ENCODE results near the gene ADAMTSL1.

Gene ADAMTSL1

GRCh38 chr9:18606281-18606680, 132.3 kb downstream of the ADAMTSL1 start:
- no peak for DNase-seq (ENCODE audit: low spot score)
- Histone ChIP-seq H3K4me3 (no peak overlapping the region), H3K27ac (peak overlapping the region; percentile 36 to 41)

GRCh38 chr9:18606846-18607245, 132.9 kb downstream of the ADAMTSL1 start:
- no peak for DNase-seq (ENCODE audit: low spot score)
- Histone ChIP-seq H3K27ac (peak overlapping the region; percentile 36 to 41), H3K4me3 (no peak overlapping the region)
- TF ChIP-seq CTCF (IDR thresholded peaks at IDR 0.05), result no peak

More at GRCh38 chr9:18606281-18606680, 132.3 kb downstream of the ADAMTSL1 start:
- TF ChIP-seq CTCF (IDR thresholded peaks at IDR 0.05), result no peak

GRCh38 chr9:18608371-18608770, 134.4 kb downstream of the ADAMTSL1 start:
- H3K4me3 ChIP-seq, result no peak overlapping the region
- DNase-seq (ENCODE audit: low spot score), result no peak
- H3K27ac ChIP-seq, result no peak overlapping the region
- TF ChIP-seq CTCF (IDR thresholded peaks at IDR 0.05), result no peak

- H3K4me3 ChIP-seq, result no peak overlapping the region
Observed at GRCh38 chr9:18610956-18611355, 137.0 kb downstream of the ADAMTSL1 start.

GRCh38 chr9:18611971-18612370, 138.0 kb downstream of the ADAMTSL1 start:
- DNase-seq (ENCODE audit: low spot score), result no peak
- Histone ChIP-seq H3K4me3 (no peak overlapping the region), H3K27ac (no peak overlapping the region)
- TF ChIP-seq CTCF (IDR thresholded peaks at IDR 0.05), result no peak

More at GRCh38 chr9:18610956-18611355, 137.0 kb downstream of the ADAMTSL1 start:
- no peak overlapping the region for H3K27ac ChIP-seq
- no peak for TF ChIP-seq CTCF (IDR thresholded peaks at IDR 0.05)
- no peak for DNase-seq (ENCODE audit: low spot score)

- TF ChIP-seq CTCF (IDR thresholded peaks at IDR 0.05), result no peak
- DNase-seq (ENCODE audit: low spot score), result no peak
- Histone ChIP-seq H3K27ac (no peak overlapping the region), H3K4me3 (no peak overlapping the region)
Observed at GRCh38 chr9:18614116-18614515, 140.2 kb downstream of the ADAMTSL1 start.

GRCh38 chr9:18614651-18615050, 140.7 kb downstream of the ADAMTSL1 start:
- no peak overlapping the region for H3K27ac ChIP-seq
- TF ChIP-seq CTCF (IDR thresholded peaks at IDR 0.05), result no peak
- H3K4me3 ChIP-seq, result no peak overlapping the region
- no peak for DNase-seq (ENCODE audit: low spot score)

All from coronary artery (tissue), 2 donors.